SU-DHL-6 (cell line): ENCODE data around the gene LRRN4CL.
A peak's percentile ranks its signal among the peaks of the same experiment; 100 is the strongest.

Experiments
- CTCF ChIP-seq: fragments of 200-600 bp; sonication (generic); IDR thresholded peaks from one replicate; pipeline ENCODE4 v1.5.1; 2017; ENCODE audit warnings: antibody characterized with exemption, mild to moderate bottlenecking, low read length, moderate library complexity; ENCODE audit not compliant: insufficient read depth, poor library complexity, severe bottlenecking
- EZH2phosphoT487 ChIP-seq: fragments of 200-600 bp; sonication (generic), shearing (Covaris generic); conservative IDR thresholded peaks from 2 replicates; pipeline ENCODE4 v1.6.1; 2018; ENCODE audit warnings: mild to moderate bottlenecking, antibody characterized with exemption, low read length, moderate library complexity, mixed read lengths

- TF ChIP-seq CTCF, result peak; percentile 39
- no peak for TF ChIP-seq EZH2phosphoT487
Measured at GRCh38 chr11:62680825-62681240, 8.5 kb downstream of the LRRN4CL start.
